ENCODE data around the gene DDRGK1.

Gene DDRGK1

DNA sequence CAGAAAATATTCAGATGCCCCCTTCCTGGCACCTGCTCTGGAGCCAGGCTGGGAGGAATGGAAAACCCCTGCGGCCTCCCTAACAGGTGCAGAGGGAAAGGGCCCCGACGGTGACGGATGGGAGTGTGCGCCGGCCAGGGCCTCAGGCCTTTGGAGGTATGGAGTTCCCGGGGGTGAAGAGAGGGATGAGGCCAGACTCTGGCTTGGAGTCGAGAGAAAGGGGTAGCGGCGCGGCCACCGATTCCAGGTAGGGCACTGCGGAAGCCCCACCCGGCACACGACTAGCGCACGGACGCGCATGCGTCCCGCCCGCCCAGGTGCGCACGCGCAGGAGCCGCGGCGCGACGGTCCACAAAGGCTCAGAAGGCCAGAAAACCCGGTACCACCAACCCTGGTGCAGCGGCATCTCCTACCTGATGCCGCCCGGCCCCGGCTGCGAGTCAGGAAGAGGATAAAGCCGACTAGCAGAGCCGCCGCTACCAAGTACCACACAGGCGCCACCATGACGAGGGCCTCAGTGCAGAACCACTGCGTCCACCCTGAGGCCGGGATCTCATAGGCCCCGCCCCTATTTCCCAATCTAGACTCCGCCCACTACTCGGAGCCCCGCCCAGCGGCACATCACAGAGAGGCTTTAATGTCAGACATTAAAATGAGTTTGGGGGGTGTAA is at the start of gene DDRGK1:
Gene DDRGK1, minus strand, starts transcription at position 559 of the 671 bp plus-strand sequence. Its CDS starts 55 bp downstream, at position 504.
- DNase-seq: peak; percentile 97

DNA sequence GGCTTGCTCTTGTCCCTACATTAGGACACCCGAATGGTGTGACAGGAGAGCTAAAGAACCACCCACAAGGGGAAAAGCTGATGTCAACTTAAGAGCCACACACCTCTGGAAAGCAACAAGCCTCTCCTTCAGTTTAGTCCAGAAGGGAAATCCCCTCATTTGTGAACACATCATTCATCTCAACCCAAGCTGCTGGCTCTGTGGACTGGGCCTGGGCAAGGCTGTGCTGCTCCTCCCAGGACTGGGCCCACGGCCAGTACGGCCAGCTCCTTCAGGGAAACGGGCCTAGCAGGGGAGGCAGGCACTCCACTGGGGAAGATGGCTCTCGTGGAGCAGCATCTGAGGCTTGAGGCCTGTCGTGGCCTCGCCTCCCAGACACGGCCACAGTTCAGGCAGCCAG is 47.3 kb upstream of the DDRGK1 start:
- no peak for DNase-seq

DNA sequence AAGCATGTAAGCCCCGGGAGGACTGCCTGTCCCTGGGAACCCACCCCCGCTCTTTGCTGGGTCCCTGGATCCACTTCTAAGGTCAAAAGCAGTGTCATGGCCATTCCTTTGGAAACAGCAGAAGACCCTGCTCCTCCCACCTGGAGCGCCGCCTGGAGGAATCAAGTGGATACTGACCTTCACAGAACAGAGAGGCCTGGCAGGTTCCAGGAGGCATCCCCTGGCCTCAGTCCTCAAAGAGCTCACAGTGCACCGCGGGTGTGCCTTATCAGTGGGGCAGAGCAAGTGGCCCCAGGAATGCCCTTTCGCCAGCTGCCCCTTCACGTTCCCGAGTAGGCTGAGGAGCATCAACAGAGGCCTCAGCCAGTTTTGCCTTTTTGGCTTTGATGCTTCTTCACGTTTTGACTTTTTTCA is 45.6 kb upstream of the DDRGK1 start:
- DNase-seq: no peak

DNA sequence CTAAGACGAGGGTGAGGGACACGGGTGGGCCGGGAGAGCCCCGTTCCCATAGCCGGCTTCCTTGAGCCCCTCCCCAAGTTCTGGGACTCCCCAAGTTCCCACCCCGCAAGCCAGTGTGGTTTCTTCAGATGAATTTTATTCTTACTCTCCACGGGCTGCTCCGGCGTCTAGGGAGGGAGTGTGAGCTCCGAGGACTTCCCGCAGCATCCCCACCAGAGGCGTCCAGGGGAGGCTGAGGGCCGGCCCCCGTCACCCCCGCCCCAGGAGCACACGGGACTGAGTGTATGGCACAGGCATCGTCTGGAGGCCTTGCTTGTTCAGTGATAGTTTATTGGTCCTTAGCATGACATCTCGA is 44.5 kb upstream of the DDRGK1 start:
- DNase-seq: no peak

DNA sequence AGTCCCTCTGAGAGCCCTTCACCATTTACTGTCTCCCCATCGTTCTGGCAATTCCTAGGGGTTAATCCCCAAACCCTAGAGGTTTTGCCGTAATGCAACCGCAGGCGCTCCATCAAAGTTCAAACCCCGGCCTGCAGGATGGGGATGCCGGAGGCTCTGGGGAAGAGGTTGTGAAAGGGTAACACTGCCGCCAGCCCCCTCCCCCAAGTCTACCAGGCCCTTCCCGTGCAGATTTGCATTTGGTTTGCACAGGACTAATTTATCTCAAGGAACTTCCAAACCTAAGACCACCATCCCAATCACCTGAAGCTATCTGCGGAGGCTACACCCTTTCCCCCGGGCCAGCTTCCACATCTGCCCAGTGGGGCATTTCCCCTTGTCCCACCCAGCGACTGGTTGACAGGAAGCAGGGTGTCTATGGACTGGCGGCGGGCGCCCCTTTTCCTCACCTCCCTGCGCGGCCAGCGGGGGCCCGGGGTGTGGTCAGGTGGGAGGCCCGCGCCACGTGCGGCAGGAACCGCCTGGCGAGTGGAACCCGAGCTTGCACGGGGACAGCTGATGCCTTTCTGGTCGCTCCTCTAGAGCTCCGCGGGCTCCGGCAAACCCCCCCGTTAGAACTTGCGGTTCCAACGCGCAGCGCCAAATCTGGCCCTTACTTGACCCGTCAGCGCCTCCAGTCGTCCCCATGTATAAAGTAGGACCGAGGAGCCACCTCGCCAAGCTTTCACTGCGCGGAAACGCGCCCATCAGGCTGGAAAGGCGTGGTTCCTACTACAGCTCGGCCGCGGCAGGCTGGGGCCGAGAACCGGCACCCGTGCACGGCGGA is 43.9 kb upstream of the DDRGK1 start:
- DNase-seq: peak; percentile 66

DNA sequence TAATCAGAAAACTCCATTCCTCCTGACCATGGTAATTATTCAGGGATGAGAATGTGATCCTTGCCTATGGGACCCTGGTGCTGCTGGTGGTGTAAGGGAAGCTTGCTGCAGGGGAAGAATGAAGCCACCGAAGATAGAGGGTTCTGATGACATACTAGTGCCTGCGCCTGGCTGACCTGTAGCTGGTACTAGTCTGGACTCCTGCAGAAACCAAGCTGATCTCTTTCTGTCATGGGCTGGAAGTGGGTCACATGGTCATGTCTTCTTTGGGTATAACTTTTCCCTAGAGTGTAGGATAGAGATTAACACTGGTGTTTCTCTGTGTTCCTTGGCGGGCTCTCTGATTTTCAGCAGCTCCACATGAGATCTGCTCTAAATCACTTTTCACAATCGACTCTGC is 43.2 kb upstream of the DDRGK1 start:
- DNase-seq: no peak

DNA sequence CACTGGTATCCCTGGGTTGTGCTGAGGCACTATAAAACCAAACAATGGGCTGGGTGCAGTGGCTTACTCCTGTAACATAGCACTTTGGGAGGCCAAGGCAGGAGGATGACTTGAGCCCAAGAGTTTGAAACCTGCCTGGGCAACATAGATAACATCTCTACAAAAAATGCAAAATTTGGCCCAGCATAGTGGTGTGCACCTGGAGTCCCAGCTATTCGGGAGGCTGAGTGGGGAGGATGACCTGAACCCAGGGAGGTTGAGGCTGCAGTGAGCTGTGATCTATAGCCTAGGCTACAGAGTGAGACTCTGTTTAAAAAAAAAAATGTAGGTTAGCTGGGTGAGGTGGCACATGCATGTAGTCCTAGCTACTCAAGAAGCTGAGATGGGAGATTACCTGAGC is 42.2 kb upstream of the DDRGK1 start:
- no peak for DNase-seq

DNA sequence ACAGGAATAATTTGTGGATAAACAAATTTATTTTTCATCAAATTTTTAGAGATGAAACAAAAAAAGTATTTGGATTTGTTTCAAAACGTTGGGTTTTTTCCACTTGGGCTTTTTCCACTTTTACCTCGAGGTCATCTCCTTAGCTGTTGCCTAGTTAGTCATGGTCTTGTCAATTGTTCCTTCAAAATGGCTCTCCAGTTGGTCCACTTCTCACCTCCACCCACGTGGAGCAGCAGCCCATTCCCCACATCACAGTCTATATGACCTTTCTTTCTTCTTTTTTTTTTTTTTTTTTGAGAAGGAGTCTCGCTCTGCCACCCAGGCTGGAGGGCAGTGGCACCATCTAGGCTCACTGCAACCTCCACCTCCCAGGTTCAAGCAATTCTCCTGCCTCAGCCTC is 41.2 kb upstream of the DDRGK1 start:
- no peak for DNase-seq

DNA sequence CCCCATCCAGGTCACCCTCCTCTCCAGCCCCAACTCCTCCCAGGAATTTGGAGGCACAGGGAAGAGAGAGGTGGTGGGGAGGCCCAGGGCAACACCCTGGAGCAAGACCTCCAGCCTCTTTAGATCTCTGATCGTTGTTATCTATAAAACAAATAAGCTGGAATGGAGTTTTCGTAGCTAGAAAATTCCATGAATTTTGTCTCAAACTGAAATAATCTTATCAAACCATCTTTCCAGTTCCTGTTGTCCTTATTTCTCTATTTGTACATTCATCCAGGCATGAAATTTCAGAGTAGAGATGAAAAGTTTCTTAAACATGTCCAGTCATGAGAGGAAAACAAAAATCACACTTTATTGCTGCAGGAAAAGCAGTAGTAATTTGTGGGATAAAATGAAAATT is 40.7 kb upstream of the DDRGK1 start:
- no peak for DNase-seq

DNA sequence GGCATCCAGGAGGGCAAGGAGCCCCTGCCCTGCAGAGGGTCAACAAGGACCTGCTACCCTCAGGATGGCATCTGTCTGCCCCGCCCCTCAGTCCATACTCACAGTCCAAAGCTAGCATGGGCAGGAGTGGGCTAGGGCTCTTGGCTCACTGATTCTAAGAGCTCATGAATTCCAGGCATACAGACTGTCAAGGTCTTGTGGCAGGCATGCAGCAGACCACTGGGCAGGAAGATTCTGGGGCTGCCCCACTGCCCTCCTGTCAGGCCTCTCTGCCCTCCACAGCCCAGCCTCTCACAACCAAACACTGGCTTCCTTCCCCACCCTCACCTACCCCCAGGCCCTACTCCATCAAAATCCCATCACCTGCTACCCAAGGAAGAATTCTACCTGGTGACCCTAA is 40.1 kb upstream of the DDRGK1 start:
- no peak for DNase-seq

DNA sequence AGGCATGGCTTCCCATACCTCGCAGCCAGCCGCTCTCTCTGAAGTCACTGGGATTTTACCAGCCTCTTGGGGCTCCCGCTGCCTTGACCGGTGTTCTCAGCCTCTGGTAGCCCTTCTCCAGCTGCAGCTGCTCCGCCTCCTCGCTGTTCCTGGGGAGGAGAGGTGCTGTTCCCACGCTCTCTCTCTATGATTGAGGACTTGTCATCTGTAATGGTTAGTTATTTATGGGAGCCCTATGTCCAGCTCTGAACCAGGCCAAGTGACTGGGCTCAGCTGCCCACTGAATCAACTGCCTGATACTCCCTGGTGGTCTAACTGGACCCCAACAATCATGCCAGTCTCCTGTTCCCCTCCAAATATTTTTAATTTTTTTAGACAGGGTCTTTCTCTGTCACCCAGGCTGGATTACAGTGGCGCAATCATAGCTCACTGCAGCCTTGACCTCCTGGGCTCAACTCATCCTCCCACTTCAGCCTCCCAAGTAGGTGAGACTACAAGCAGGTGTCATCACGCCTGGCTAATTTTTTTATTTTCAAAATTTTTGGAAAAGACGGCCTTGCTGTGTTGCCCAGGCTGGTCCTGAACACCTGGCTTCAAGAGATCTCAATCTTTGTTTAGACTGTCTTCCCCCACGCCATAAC is 39.4 kb upstream of the DDRGK1 start:
- DNase-seq: no peak

DNA sequence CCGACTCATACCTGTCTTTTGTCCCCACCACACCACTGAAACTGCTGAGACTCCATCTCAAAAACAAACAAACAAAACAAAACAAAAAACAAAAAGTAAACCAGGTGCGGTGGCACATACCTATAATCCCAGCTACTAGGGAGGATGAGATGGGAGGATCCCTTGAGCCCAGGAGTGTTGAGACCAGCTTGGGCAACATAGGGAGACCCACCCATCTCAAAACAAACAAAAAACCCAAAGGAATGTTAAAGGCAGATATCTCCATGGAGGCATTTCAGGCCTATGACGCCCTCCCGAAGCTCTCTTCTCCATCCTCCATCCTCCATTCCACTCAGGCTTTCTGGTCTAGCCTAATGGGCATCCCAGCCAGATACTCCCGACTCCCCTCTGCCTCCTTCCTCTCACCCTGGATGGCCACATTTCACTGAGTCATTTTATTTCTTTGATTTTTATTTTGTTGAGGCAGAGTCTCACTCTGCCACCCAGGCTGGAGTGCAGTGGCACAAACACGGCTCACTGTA is 37.8 kb upstream of the DDRGK1 start:
- DNase-seq: no peak

DNA sequence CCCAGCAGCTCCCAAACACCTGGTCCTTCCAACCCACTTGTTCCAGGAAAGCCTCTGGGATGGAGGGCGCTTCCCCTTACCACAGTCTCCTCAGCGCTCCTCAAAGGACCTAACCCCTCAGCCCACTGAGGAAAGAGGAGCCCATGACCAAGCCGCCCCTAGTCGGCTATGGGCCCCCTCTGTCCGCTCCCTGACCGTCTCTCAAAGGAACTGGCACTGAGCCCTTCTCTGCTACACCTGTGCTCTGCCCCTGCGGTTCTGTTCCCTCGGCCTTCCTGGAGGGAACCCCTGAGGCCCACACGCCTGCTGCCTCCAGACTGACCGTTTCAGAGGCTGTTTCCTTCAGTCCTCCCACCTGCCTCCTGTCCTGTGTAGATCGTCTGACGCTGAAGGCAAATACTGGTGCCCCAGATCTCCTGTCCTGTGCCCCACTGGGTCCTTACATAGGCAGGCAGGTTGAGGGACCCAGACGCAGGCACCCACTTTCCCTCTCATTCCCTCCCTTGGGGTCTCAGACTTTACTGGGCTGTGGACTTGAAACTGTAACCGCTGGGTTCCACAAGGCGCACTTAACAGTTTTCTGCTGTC is 36.4 kb upstream of the DDRGK1 start:
- no peak for DNase-seq

DNA sequence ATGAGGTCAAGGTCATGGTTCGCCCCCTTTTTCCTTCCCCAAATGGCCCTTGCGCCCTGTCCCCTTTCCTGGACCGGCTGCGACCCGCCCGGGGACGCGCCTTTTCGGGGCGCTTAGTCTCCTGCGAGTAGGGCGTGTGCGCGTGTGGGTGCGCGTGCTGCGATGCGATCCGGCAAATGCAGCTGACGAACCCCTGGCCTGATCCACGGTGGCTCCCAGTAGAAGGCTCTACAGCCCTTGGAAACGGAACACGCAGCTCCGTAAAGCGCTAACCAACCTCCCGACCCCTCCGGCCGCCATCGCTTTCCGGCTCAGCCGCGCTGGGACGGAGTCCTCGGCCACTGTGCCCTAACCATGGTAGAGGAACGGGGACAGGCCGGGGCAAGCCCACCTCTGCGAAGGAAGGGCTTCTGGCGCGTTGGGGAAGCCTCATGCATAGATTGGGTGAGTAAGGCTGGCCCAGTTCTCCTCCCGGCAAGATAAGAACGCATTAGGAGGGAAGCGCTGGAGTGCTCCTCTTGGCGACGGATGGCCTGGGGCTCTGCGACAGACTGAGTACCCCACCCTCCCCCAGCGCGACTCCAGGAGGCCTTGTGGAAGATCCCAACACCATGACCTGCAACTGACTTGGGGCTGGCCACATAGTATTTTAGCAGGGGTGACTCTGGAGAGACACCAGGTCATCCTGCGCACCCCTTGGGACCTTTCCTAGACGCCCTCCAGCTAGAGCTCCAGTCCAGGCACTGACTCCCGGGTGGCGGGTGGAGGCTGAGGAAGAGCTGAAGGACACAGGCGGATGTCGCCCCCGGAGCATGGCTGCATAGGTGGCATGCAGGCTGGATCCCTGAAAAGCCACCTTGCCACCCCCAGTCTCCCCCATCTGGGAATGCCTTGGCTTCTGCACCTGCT is 35.6 kb upstream of the DDRGK1 start:
- DNase-seq: no peak

DNA sequence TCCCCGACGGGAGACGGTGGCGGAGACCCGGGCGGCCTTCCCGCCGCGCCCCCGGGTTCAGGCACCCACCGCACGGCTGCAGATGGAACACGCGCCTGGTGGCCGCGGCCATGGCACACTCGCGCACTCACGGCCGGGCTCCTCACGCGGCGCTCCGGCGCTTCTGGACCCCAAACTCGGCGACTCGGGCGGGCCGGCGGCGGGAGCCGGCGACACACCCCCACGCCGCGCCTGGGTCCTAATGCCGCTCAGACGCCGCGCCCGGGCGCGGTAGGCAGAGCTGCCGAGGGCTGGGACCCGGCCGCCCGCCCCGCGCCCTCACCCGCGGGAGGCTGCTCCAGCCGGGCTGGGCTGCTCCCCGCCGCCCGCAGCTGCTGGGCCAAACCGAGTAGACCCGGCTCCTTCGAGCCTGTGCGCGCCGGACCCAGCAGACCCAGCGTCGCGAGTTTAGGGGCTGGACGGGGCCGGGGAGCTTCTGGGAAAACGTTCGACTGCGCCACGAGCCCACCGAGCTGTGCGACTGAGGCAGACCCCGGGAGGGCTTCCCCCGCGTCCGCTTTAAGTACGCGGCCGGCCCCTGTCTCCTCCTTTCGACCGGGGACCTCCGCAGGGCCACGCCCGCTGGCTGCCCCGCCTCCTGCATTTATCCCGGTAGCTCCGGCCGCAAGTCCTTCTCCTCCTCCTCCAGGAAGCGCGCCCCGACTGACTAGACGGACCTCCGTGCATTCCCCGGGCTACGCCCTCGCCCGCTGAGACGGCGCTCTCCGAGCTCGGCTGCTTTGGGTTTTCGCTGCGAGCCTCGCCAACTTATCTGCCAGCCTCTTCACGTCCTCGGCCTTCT is 34.8 kb upstream of the DDRGK1 start, which contains the start of gene SLC4A11:
Gene SLC4A11, minus strand, starts transcription at position 165 of the 841 bp plus-strand sequence. Its CDS starts 53 bp downstream, at position 112.
- peak; percentile 76 for DNase-seq

DNA sequence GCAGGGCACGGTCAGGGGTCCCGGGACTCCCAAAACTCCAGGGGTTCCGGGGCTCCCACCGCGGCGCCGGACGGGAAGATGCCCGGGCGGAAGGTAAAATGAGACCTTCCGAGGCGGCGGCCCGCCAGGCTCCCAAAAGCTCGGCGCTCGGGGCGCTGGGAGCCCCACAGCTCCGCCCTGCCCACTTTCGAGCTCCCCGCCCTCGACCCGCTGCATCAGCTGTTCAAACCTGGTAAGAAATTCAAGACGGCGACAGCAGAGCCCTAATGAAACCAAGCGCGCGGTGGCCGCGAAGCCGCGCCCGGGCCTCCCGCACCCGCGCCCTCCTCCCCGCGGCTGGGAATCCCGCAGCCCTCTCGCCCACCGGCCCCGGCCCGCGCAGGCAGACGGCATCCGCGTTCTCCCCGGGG is 34.1 kb upstream of the DDRGK1 start:
- DNase-seq: peak; percentile 80

DNA sequence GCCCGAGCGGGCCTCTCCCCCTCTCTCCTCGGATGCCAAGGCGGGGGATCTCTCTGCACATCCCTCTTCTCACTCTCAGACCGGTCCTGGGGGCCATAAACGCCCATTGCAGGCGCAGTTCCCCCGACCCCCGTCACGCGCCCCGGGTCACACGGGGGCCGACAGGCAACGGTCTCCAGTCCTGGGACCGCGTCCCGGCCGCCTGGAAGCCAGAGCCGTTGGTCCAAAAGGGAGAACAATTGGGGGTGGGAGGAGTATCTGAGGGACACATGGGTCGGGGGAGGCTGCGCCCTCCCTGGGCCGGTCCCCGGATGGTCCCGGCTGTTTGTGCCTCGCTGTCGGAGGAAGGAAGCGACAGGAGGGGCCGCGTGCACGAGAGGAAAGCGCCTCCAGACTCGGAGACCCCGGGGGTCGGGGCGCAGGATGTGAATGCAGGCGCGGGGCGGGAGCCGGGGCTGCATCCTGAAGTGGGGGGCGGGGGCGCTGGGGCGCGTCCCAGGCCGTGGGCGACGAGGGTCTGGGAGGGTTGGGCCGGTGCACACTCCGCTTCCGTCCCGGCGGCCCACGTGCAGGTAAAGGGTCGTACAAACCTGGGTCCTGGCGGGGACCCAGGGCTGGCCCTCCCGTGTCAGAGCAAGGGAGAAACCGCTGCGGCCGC is 33.6 kb upstream of the DDRGK1 start:
- no peak for DNase-seq

DNA sequence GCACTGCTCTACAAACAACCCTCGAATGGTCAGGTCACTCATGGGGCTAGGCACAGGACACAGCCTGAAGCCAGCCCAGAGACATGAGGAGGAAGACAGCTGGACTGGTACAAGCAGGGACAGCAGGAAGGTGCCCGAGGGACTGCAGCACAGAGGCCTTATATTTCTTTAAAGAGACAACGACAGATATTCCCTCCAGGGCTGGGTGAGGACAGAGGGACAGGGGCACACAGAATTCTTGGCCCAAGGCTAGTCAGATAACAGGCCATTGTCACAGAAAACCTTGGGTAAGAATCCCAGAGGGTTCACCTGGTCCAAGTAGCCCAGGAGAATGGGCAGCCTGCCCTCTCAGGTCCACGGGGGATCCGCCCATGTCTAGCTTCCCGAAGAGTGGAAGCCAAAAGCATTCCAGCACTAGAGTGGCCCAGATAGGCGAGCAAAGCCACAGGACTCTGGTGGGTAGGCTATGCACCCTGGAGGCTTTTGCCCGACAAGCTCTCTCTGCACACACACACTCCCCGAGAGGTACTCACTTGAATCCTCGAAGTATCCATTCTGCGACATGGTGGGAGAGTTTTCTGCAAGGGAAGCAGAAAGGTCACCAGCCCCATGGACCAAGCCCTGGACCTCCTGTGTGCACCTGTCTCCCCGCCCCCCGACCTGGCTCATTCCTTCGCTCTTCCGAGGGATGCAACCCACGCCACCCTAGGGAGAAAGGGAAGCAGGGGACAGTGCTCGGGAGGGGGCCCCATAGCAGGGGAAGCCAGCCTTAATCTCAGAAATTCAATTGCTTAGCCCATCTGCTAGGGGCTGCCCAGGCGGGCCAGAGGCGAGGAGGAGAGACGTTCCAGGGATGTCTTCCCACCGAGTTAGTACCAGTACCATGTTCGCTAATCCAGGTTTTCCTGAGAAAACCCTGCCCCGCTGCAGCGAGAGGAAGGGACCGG is 32.8 kb upstream of the DDRGK1 start:
- no peak for DNase-seq

DNA sequence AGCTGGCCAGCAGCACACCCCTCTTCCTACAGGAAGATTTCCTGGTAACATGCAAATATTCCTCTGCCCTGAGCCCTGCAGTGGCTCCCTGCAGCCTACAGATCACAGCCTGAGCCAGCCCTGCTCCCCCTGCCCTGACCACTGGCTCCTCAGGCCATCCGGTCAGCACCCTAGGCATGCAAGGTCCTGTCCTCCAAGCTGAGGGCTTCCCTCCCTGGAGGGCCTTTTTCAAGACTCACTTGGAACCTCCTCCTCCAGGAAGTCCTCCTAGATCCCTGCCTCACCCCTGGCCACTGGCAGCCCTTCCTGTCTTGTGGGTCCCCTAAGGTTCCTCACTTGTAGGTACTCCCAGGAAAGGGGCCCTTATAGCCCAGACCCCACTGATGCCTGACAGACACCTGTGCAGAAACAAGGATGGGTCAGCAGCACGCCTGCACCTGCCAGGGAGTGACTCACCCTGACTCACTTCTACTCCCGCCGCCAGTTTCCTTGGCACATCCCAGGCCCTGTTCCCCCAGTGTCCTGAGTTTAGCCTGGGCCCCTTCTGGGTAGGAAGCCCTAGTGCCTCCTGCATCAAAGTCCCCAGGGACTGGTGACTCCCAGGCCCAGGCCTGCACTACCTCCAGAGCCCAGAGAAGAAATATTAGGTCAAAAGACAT is 31.3 kb upstream of the DDRGK1 start:
- DNase-seq: no peak
